HG03575 (cell line): ENCODE results near the gene SNAPIN.
A peak's percentile ranks its signal among the peaks of the same experiment; 100 is the strongest.

Experiments used
- ATAC-seq: cut with Tn5 transposase; IDR thresholded peaks from one replicate; pipeline ENCODE4 v1.9.1; 2021; ENCODE audit not compliant: unreplicated experiment, insufficient number of reproducible peaks, low FRiP score; ENCODE audit errors: extremely low read depth

The SNAPIN gene

DNA sequence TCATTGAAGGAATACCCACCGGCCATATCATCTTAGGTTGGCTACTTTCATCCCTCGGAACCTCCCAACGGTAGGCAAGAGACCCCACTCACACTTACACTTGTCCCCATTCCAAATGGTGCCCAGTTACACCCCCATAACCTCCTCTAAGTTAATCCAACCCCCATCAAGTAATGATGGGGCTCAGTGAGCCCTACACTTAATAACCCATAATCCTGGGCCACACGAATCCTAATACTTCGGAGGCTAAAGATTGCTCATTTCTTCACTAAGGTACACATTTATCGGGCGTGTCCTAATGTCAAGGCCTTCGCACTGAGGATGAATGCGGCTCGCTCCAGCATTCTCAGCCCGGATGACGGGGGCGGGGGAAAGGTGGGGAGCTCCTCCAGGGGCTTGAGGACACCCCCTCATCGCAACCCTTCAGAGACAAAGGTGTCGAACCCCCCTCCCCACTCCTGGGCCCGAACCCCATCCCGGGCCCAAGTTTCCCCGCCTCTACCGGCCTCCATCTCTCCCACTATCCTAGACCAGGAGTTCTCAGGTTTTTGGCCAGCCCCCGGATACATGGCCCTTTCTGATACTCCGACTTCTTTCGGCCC, 11.9 kb downstream of the SNAPIN start:
- no peak for ATAC-seq

GRCh38 chr1:153670859-153671627, 12.5 kb downstream of the SNAPIN start, which contains the start of gene ILF2:
Gene ILF2, minus strand, starts transcription at chr1:153670993. Its CDS starts 71 bp downstream, at chr1:153670922.
- peak; percentile 91 for ATAC-seq

DNA sequence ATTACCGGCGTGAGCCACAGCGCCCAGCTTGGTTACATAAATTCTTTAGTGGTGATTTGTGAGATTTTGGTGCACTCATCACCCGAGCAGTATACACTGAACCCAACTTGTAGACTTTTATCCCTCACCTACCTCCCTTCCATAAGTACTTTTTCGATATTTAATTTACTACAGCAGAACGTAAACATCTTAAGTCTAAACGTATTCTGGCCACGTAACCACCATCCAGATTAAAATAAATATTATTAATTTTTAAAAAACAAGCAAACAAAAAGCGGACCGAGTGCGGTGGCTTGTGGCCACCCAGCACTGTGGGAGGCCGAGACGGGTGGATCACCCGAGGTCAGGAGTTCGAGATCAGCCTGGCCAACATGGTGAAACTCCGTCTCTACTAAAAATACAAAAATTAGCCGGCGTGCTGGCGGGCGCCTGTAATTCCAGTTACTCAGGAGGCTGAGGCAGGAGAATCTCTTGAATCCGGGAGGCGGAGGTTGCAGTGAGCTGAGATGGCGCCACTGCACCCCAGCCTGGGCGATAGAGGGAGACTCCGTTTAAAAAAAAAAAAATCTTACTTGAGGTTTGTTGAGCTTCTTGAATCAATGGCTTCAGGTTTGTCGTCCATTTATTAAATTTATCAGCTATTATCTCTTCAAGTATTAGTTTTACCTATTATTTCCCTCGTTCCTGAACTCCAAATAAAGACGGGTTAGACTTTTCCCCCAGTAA, 13.3 kb downstream of the SNAPIN start:
- ATAC-seq = peak; percentile 7

DNA sequence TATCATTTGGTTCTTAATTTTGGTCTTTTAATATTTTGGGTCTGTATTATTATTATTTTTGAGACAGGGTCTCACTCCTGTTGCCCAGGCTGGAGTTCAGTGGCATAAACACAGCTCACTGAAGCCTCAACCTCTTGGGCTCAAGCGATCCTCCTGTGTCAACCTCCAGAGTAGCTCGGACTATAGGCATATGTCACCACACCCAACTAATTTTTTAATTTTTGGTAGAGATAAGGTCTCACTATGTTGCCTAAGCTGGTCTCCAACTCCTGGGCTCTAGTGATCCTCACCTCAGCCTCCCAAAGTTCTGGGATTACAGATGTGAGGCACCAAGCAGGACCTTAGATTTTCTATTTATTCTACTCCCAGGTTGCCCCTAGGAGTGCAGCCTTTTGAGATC, 15.0 kb downstream of the SNAPIN start:
- ATAC-seq = no peak

- ATAC-seq = no peak
Measured at GRCh38 chr1:153677718-153678518, 19.4 kb downstream of the SNAPIN start.

- ATAC-seq = no peak
Measured at GRCh38 chr1:153678519-153679336, 20.2 kb downstream of the SNAPIN start, which contains the start of gene NPR1. Gene NPR1, plus strand, starts transcription at chr1:153678688. Its CDS starts 421 bp downstream, at chr1:153679109.

DNA sequence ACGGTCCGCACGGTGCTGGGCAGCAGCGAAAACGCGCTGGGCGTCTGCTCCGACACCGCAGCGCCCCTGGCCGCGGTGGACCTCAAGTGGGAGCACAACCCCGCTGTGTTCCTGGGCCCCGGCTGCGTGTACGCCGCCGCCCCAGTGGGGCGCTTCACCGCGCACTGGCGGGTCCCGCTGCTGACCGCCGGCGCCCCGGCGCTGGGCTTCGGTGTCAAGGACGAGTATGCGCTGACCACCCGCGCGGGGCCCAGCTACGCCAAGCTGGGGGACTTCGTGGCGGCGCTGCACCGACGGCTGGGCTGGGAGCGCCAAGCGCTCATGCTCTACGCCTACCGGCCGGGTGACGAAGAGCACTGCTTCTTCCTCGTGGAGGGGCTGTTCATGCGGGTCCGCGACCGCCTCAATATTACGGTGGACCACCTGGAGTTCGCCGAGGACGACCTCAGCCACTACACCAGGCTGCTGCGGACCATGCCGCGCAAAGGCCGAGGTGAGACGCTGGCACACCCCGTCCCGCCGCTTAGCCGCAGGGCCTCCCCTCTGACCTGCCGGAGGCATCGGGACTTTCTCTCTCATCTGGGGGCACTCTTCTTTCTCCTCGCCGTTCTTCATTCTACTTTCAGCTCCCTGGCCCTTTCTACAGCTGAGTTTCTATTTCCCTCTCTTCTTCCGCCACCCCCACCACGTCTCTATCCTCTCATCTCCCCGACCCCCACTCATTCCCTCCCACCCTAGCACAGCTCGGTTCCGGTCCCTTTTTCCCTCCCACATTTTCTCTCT, 21.0 kb downstream of the SNAPIN start:
- ATAC-seq = no peak

GRCh38 chr1:153680120-153680403, 21.6 kb downstream of the SNAPIN start:
- ATAC-seq = no peak

DNA sequence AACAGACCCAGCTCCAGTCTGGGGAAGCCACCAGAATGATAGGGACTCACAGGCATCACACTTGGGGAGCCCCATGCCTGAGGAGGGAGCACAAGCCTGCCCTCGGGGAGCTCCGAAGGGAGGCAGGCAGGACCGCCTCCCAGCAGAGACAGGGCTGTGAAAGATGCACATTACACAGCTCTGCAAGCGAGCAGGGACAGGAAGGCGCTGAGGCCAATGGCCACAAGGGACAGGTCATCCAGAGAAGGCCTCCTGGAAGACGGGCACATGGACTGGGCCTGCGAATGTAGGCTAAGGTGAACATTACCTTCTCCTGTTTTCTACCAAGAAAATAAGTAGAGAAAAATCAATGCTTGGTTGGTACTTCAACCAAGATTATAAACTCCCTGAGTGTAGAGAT, 24.2 kb downstream of the SNAPIN start:
- ATAC-seq = no peak

- no peak for ATAC-seq
Measured at GRCh38 chr1:153683854-153684253, 25.4 kb downstream of the SNAPIN start.

DNA sequence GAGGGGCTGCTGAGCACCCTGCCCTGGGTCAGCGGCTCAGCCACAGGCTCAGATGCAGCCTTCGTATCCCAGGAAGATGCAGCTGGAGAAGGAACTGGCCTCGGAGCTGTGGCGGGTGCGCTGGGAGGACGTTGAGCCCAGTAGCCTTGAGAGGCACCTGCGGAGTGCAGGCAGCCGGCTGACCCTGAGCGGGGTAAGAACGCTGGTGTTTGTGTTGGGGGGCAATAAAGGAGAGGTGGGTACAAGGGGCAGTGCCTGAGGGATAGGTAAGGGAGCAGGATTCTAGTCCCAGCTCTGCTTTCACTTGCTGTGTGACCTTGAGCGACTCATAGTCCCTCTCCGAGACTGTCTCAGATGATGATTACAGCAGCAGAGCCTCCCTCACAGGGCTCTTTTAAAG, 26.4 kb downstream of the SNAPIN start:
- no peak for ATAC-seq

DNA sequence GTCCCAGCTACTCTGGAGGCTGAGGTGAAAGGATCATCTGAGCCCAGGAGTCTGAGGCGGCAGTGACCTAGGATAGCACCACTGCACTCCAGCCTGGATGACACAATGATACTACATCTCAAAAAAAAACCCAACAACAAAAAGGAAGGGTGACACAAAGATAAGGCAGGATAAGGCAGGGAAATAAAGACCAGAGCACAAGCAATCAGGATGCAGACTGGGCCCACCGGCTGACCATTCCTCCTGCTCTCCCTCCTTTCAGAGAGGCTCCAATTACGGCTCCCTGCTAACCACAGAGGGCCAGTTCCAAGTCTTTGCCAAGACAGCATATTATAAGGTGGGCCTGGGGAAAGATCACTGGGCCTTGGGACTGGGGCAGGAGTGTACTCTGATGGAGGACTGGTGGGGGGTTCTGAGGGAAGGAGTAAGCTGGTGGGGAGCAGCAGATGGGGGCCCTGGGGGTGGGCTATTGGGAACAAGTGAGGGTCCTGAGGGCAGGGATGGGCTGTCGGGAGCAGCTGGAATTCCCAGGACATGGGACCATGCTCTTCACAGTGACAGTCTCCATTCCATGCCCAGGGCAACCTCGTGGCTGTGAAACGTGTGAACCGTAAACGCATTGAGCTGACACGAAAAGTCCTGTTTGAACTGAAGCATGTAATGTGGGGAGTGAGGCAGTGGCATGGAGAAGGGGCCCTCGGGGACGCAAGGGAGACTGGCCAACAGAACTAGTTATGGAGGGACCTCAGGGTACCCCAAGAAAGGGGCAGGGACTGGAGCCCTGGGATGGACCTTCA, 27.2 kb downstream of the SNAPIN start:
- ATAC-seq = no peak

GRCh38 chr1:153687346-153688125, 29.0 kb downstream of the SNAPIN start:
- ATAC-seq = no peak

DNA sequence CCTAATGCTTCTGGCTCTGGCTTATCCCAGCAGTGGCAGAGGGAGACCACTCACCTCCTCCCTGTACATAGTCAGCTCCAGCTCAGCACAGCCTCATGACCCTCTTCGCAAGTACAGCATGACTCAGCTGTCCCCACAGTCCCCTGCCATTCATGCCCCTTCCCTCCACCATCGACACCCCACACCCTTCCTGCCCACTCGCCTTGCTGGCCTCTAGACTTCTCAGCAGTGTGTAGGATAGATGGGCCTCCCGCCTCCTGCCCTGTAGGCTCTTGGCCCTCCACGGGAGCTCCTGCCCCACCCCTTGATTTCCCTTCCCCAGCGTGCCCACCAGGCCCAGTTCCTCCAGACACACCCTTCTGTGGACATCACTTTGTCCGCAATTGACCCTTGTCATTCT, 29.8 kb downstream of the SNAPIN start:
- no peak for ATAC-seq

DNA sequence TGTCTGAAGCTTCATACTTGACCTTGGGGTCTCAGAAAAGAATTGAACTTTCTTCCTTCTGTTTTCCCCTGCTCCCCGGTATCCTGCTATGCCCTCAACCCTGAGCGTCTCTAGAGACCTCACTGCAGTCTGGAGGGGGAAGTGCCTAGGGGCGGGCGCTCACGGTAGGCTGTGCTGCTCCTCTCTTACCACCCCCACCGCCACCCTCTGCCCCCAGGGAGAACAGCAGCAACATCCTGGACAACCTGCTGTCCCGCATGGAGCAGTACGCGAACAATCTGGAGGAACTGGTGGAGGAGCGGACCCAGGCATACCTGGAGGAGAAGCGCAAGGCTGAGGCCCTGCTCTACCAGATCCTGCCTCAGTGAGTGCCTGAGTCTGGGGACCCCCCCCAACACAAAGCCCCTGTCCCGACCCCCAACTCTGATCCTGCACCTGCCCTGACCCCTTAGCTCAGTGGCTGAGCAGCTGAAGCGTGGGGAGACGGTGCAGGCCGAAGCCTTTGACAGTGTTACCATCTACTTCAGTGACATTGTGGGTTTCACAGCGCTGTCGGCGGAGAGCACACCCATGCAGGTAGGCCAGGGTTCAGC, 30.3 kb downstream of the SNAPIN start:
- no peak for ATAC-seq

DNA sequence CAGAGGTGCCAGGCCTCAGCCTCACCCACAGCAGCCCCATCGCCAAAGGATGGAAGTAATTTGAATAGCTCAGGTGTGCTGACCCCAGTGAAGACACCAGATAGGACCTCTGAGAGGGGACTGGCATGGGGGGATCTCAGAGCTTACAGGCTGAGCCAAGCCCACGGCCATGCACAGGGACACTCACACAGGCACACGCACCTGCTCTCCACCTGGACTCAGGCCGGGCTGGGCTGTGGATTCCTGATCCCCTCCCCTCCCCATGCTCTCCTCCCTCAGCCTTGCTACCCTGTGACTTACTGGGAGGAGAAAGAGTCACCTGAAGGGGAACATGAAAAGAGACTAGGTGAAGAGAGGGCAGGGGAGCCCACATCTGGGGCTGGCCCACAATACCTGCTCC, 35.0 kb downstream of the SNAPIN start:
- no peak for ATAC-seq
